Spleen (tissue), 7 donors: ENCODE data around the gene DEF6.

Experiments used
- CTCF ChIP-seq, 11 experiments: fragments of 200-600 bp in 7 of 11; fragments of 450-650 bp in 4 of 11; sonication (generic) in 4 of 11; IDR thresholded peaks in 8 of 11; conservative IDR thresholded peaks in 3 of 11; 1 replicate in 7 of 11; 2 replicates in 4 of 11; pipeline versions ENCODE4 v1.4.0 to v1.8.0; 2016 to 2021; ENCODE audit warnings: antibody characterized with exemption in 11 of 11, inconsistent platforms in 4 of 11, mild to moderate bottlenecking in 1 of 11
- POLR2A ChIP-seq, 3 donors: fragments of 450-650 bp; IDR thresholded peaks; one replicate each; pipeline ENCODE4 v1.5.1; 2017; ENCODE audit warnings: antibody characterized with exemption in 3 of 3, mild to moderate bottlenecking in 1 of 3
- POLR2AphosphoS5 ChIP-seq, 3 donors: sonication (generic); formaldehyde crosslinking; IDR thresholded peaks; one replicate each; pipeline ENCODE4 v1.5.1; 2017; ENCODE audit warnings: antibody characterized with exemption in 3 of 3
- donor health status: DM: no; HTN: no; CAD: no; lungs with moderate emphysema.
- donor health status: DM: no; HTN: no; CAD: no.
- donor health status: DM: no; HTN: no; CAD: no.

GRCh38 chr6:35258336-35258735, 39.3 kb upstream of the DEF6 start:
- no peak for TF ChIP-seq POLR2AphosphoS5 (IDR thresholded peaks at IDR 0.05)
- TF ChIP-seq POLR2A (IDR thresholded peaks at IDR 0.05) = no peak
- TF ChIP-seq CTCF (IDR thresholded peaks at IDR 0.05 in 8 of 11, conservative IDR thresholded peaks at IDR 0.05 in 3 of 11) = no peak
